Measurements from ENCODE around the gene WNT7B. TPM values are rescaled to one million over a fixed set of nuclear protein-coding genes. Genes with fewer than 3 reads are reported as not detected.

WNT7B gene
- total and polyA plus RNA-seq, 10 donors = not detected

DNA sequence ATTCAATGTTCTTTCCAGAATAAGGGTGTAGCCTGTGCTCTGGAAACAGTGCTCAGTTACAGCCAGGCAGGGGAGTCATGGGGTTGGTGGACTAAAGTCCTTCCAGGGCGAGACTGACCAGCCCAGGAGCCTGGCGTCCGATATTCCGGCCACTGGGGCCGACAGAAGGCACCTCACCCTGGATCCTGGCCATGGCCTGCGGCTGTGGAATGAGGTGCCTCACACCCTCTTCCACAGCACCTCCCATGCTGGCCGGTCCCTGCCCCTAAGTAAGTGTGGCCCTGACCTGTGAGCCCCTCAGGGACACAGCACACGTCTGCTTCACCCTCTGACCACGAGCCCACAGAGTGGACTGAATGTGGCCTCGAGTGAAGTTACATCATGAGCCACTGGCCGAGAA, 50.5 kb downstream of the WNT7B start:
- Histone ChIP-seq H3K27me3 (replicated peaks in 1 of 7) (peaks cover 0 to 37% (median 13%) of the 10 kb centered on the region in 7 donors), H3K4me1 (no peaks in the 10 kb centered on the region), H3K27ac (no peak overlapping the region), H3K36me3 (no peaks in the 10 kb centered on the region), H3K4me3 (no peak overlapping the region), H3K9me3 (no peaks in the 10 kb centered on the region)
- no peak for DNase-seq
- WGBS, 5 donors = 72 to 89% (median 82%) methylated on average over 9 to 11 of the region's 11 CpGs
- intact Hi-C loops (cut with DNase I; ENCODE audit: low total_unique reads) = no loop called here
- TF ChIP-seq POLR2A (IDR thresholded peaks at IDR 0.05) (no peak), POLR2AphosphoS5 (IDR thresholded peaks at IDR 0.05) (no peak)
- TF ChIP-seq, protein P1, sequence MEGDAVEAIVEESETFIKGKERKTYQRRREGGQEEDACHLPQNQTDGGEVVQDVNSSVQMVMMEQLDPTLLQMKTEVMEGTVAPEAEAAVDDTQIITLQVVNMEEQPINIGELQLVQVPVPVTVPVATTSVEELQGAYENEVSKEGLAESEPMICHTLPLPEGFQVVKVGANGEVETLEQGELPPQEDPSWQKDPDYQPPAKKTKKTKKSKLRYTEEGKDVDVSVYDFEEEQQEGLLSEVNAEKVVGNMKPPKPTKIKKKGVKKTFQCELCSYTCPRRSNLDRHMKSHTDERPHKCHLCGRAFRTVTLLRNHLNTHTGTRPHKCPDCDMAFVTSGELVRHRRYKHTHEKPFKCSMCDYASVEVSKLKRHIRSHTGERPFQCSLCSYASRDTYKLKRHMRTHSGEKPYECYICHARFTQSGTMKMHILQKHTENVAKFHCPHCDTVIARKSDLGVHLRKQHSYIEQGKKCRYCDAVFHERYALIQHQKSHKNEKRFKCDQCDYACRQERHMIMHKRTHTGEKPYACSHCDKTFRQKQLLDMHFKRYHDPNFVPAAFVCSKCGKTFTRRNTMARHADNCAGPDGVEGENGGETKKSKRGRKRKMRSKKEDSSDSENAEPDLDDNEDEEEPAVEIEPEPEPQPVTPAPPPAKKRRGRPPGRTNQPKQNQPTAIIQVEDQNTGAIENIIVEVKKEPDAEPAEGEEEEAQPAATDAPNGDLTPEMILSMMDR (IDR thresholded peaks at IDR 0.05 in 8 of 11, conservative IDR thresholded peaks at IDR 0.05 in 3 of 11) = no peak

DNA sequence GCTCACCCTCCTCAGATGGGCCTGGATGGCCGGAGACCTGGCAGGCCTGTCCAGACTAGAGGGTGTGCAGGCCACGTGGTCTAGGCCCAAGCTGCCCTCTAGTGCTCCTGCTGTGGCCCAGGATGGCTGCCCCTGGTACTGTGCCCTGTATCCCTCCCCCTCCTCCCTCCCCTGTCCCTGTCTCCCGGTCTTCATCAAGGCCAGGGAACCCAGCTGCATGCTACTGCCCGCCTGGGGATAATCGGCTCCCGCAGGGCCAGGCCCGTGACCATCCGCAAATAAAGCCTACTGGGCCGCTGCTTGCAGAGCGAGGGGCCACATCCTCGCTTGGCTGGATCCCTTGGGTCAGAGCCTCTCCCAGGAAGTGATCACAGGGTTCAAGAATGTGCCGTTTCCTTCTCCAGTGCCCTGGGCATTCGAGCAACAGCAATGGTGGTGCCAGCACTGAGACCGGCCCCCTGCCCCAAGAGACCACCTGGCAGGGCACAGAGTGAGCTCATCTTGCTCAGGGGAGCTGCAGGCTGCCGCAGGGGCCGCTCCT, 51.1 kb downstream of the WNT7B start:
- 78 to 91% (median 80%) methylated on average over 14 to 16 of the region's 16 CpGs for WGBS, 5 donors
- H3K9me3 ChIP-seq = no peaks in the 10 kb centered on the region
- H3K4me1 ChIP-seq = no peaks in the 10 kb centered on the region
- no peaks in the 10 kb centered on the region for H3K36me3 ChIP-seq
- H3K27me3 ChIP-seq (replicated peaks in 1 of 7) = peaks cover 0 to 32% (median 8%) of the 10 kb centered on the region in 7 donors
- H3K4me3 ChIP-seq = no peak overlapping the region
- DNase-seq = no peak
- intact Hi-C loops (cut with DNase I; ENCODE audit: low total_unique reads) = no loop called here
- TF ChIP-seq POLR2A (IDR thresholded peaks at IDR 0.05) = no peak
- TF ChIP-seq, protein P1 (IDR thresholded peaks at IDR 0.05 in 8 of 11, conservative IDR thresholded peaks at IDR 0.05 in 3 of 11) = no peak
- TF ChIP-seq POLR2AphosphoS5 (IDR thresholded peaks at IDR 0.05) = no peak
- no peak overlapping the region for H3K27ac ChIP-seq

DNA sequence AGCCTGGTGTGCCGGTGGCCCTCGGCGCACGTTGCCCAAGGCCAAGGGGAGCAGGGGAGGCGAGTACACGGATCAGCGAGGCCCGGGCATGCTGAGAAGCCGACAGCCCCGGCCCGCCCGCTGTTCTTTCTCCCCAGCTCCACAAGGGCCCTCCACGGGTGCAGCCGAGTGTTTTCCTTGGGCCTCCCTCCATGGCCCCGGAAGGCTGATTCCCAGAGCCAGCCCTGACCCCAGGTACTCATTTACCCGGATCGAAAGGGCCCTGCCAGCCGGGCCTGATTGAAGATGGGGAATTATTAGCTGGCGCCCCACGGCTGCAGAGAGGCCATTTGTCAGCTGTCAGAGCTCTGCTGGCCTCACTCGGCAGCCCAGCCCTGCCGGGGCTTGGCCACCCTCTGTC, 53.1 kb downstream of the WNT7B start:
- DNase-seq = no peak
- H3K4me1 ChIP-seq = peaks cover 0 to 3% (median 0%) of the 10 kb centered on the region in 6 donors
- WGBS, 5 donors = 53 to 77% (median 62%) methylated on average over 15 to 22 of the region's 22 CpGs
- no peaks in the 10 kb centered on the region for H3K9me3 ChIP-seq
- peaks cover 0 to 35% (median 6%) of the 10 kb centered on the region in 7 donors for H3K27me3 ChIP-seq (replicated peaks in 1 of 7)
- no peak overlapping the region for H3K4me3 ChIP-seq
- no peak overlapping the region for H3K27ac ChIP-seq
- TF ChIP-seq POLR2A (IDR thresholded peaks at IDR 0.05) (no peak), POLR2AphosphoS5 (IDR thresholded peaks at IDR 0.05) (no peak)
- TF ChIP-seq, protein P1 (IDR thresholded peaks at IDR 0.05 in 8 of 11, conservative IDR thresholded peaks at IDR 0.05 in 3 of 11) = no peak
- no peaks in the 10 kb centered on the region for H3K36me3 ChIP-seq
- intact Hi-C loops (cut with DNase I; ENCODE audit: low total_unique reads) = no loop called here

DNA sequence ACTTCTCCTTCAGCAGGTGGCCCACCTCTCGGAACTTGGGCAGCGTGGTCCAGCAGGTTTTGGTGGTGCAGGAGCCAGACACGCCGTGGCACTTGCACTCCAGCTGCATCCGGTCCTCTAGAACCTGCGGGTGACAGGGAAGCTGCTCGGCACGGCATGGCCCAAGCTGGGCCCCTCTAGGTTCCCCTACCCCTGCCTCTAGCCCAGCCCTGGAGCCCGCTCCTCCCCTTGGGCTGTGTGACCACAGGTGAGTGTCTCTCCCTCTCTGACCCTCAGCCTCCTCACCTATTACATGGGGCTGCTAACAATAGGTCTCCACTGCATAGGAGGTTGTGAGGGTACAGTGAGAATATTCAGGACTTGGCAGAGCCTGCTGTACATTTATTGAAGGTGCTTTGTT, 53.8 kb downstream of the WNT7B start:
- H3K4me1 ChIP-seq = peaks cover 0 to 10% (median 0%) of the 10 kb centered on the region in 6 donors
- no peak for DNase-seq
- H3K4me3 ChIP-seq = no peak overlapping the region
- H3K9me3 ChIP-seq = no peaks in the 10 kb centered on the region
- peaks cover 0 to 42% (median 7%) of the 10 kb centered on the region in 7 donors for H3K27me3 ChIP-seq (replicated peaks in 1 of 7)
- TF ChIP-seq, protein P1 (IDR thresholded peaks at IDR 0.05 in 8 of 11, conservative IDR thresholded peaks at IDR 0.05 in 3 of 11) = no peak
- TF ChIP-seq POLR2A (IDR thresholded peaks at IDR 0.05) (no peak), POLR2AphosphoS5 (IDR thresholded peaks at IDR 0.05) (no peak)
- 82 to 91% (median 89%) methylated on average over 6 to 9 of the region's 9 CpGs for WGBS, 5 donors
- no peak overlapping the region for H3K27ac ChIP-seq
- intact Hi-C loops (cut with DNase I; ENCODE audit: low total_unique reads) = no loop called here
- no peaks in the 10 kb centered on the region for H3K36me3 ChIP-seq

Measured in spleen (tissue), 11 donors.